HEK293T (cell line): ENCODE data around the gene STK26.

ENCODE experiments used
- ARNT ChIP-seq: fragments of 450-650 bp; IDR thresholded peaks from 2 replicates; pipeline ENCODE4 v1.6.1; 2017; ENCODE audit warnings: mild to moderate bottlenecking
- FOXK2 ChIP-seq: fragments of 450-650 bp; IDR thresholded peaks from 2 replicates; pipeline ENCODE4 v1.6.1; 2016; ENCODE audit warnings: mild to moderate bottlenecking
- HDGF ChIP-seq: fragments of 450-650 bp; IDR thresholded peaks from 2 replicates; pipeline ENCODE4 v1.6.1; 2017; ENCODE audit warnings: antibody characterized with exemption, borderline replicate concordance
- SUZ12 ChIP-seq: fragments of 450-650 bp; IDR thresholded peaks from 2 replicates; pipeline ENCODE4 v1.6.1; 2016; ENCODE audit warnings: mild to moderate bottlenecking
- ZNF384 ChIP-seq: fragments of 450-650 bp; IDR thresholded peaks from 2 replicates; pipeline ENCODE4 v1.6.1; 2016

GRCh38 chrX:132058050-132058449 lies 34.9 kb downstream of the STK26 start:
- TF ChIP-seq HDGF = no peak
- no peak for TF ChIP-seq ARNT
- TF ChIP-seq SUZ12 = no peak
- no peak for TF ChIP-seq ZNF384
- no peak for TF ChIP-seq FOXK2
